GM19372 (cell line): ENCODE data around the gene ZBTB16.
"Not testable (repeated sequence)": the region's sequence is repeated elsewhere in the genome, so short reads cannot be mapped to it uniquely, and the experiment has no call there.

ENCODE experiments used
- ATAC-seq: cut with Tn5 transposase; IDR thresholded peaks from one replicate; pipeline ENCODE4 v1.9.1; 2021; ENCODE audit warnings: mild to moderate bottlenecking, low read depth, moderate library complexity; ENCODE audit not compliant: unreplicated experiment

ZBTB16 gene

DNA sequence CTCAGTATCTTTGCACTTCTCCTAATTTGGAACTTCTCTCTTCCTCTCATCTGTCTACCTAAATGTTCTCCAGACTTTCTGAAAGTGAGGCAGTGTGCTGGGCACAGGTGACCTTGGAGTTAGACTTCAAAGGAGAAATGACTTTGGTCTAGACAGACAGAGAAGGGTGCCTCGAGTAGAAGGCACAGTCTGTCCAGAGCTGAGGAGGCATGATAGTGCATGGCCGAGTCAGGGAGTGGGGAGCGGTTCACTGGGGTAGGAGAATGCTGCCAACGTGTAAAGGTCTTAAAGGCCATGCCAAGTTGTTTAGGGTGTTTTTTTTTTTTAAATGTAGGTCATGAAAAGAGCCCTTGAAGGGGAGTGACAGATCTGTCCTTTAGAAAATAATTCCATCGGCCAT, 17.3 kb upstream of the ZBTB16 start:
- no peak for ATAC-seq

DNA sequence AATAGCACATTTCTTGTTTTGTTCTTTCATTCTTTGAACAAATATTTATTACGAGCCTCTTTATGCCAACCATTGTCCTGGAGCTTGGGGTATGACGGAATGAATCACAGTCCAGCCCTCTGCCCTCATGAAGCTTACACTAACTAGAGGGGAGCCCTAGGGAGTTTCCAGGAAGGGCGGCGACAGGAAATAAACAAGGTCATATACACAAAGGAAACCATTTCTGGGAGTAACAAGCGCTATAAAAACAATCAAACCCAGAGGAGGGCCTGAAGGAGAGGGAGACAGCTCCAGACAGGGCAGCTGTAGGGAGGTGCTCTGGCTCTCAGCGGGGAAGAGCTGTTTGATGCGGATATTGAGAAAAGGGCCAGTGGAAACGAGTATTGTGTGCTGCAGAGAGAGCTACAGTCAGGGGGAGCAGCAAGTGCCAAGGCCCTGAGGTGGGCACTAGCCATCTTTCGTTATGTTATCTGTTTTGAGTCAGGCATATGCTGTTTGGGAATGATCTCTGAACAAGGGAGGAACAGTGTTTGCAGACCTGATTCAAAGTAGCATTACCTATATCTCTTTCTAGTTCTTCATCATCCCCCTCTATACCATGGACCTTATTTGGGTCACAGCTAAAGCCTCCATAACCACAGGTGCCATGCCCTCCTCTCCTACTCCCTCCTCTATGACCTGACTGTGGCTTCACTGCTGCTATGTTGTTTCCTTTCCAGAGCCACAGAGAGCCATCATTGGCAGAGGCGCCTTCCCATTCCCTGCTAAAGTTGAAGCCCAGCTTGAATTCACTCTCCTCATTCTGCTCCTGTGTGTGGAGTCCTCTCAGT, 15.3 kb upstream of the ZBTB16 start:
- no peak for ATAC-seq

DNA sequence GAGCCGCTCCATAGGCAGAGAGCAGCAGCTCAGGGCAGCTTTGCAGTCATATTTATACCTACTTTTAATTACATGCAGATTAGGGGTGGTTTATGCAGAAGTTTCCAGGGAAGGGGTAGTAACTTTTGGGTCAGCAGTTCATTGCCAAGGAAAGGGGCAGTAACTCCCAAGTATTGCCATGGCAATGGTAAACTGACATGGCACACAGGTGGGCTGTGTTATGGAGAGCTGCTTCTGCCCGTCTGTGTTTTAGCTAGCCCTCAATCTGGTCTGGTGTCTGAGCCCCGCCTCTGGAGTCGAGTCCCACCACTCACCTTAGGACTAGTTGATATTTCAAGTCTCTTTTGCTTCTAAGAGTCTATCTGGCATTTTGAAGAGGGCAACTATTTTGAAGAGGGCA, 12.2 kb upstream of the ZBTB16 start:
- no peak for ATAC-seq

DNA sequence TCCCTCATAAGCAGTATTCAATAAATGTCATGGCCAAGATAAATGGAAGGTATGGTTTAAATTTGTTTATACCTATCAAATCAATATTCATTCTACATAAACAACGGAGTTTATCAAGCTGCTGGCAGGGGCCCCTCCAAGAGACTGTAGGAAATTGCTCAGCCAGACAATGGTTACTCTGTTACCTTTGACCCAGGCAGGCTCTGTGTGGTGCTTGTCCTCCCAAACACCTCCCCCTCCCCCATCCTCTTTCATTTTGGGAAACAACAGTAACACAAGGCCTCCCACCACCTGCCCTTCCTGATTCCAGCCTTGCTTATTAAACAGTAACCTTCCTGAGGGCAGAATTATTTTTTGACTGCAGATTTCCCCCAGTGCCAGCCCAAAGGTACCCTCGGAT, 10.5 kb upstream of the ZBTB16 start:
- ATAC-seq = no peak

DNA sequence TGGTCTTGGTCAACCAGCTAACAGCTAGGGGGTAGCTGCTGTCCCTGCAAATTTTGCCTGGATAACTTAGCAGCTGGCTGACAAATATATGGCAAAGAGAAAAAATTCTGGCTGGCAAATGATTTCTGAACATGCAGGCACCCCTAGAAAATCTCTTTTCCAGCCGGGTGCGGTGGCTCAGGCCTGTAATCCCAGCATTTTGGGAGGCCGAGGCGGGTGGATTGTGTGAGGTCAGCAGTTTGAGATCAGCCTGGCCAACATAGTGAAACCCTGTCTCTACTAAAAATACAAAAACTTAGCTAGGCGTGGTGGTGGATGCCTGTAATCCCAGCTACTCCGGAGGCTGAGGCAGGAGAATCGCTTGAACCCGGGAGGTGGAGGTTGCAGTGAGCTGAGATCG, 9.7 kb upstream of the ZBTB16 start:
- ATAC-seq = not testable (repeated sequence)

DNA sequence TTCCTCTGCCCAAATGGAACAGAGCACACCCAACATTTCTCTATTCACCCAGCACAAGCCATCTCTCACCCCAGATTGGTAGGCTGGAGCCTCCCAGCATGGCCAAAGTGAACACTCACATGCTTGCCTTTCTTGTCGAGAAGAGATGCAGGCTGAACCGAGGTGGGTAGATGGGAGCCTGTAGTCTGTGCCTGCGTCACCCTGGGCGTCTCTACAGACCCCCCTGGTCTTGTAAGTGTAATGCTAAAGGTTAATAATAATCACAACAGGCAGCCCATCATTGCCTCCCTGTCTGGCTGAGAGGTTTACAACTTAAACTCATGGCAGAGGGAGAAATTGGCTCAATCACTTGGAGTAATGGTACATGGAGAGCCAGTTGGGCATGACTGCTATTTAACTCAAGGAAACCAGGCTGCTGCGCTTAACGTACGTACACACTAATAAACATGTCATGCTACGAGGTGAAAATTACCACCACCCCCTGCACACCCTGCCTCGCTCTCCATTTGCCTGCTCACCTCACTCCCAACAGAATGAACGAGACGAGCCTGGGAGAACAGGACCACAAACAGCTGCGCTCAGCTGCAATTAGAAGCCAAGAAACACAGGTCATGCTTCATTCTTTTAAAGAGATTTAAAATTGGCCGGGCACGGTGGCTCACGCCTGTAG, 9.1 kb upstream of the ZBTB16 start:
- ATAC-seq = no peak

DNA sequence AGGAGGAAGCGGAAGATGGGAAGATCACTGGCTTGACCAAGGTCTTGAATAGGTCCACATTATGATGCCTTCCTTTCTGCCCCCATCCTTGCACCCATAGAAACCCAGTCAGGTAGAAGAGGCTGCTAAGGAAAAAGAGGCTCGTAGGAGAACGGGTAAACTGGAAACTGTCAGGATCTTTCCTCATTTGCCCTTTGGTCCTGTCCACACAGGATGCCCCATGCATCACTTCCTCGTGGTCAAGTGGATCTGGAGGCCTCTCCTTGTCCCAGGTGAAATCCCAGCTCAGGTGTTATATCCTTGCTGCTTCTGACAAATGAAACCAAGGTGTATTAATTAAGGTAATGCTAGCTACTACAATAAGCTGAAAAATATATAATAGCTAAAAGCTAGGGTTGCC, 8.0 kb upstream of the ZBTB16 start:
- no peak for ATAC-seq

DNA sequence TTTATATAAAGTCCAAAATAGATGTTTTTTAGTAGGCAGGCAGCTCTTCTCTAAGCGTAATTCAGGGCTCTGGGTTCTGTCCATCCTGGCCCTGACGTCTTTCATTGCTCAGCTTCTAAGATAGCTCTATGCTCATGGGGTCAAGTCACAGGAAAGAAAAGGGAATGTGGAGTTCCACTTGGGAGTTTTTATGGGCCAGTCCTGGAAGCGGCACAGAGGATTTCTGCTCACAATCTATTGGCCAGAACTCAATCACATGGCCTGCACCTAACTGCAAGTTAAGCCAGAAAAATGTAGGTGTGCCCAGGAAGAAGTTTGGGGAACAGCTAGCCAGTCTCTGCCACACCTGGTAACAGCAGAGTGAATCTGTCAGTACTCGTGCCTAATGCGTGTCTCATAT, 7.4 kb upstream of the ZBTB16 start:
- no peak for ATAC-seq

DNA sequence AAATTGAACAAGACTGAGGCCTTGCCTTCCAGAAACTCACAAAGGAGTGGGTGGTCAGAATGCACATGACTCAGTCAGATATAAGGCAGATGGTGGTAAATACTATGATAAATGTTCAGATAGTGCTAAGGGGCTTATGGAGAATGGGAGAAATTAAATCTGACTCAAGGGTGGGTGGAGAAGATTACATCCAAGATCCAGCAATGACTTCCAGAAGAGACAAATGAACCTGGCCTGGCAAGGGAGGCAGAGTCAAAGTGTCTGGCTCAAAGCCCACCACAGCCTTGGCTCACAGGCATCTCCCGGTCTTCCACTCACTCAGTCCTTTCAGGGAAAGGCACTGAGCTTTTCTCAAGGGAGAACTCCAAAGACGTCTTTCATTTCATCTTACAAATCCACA, 6.1 kb upstream of the ZBTB16 start:
- no peak for ATAC-seq

DNA sequence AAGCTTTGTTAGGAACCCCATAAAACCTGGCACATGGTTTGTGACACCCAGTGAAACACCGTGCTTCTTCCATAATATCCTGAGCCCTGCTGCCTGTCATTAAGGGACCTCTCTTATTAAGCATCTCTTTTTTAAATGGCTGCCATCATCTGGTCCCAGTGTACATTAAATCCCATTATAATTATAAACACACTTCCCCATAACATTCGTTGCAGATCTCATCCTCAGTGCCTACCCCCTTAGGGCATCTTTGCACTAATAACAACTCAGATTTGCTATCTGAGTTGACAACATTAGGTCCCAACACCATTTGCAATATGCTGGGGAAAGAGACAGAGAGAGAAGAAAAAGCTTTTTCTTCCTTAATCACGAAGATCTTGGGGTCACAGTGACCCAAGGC, 4.7 kb upstream of the ZBTB16 start:
- ATAC-seq = no peak

DNA sequence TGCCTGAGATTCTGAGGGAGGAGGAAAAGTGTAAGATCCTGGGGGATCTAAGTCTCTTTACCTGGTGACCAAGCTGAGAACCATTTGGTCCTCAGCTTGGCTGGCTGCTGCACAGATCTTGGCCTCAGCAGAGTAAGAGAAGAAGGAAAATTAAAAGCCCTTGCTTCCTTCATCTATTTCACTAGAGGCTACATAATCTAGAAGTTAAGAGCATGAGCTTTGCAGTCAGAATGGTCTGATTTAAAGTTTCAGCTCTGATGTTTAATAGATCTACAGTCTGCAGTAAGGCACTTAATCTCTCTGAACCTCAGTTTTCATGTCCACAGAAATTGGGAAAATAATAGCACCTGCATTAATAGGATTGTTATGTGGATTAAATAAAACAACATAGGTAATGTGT, 3.1 kb upstream of the ZBTB16 start:
- ATAC-seq = no peak

DNA sequence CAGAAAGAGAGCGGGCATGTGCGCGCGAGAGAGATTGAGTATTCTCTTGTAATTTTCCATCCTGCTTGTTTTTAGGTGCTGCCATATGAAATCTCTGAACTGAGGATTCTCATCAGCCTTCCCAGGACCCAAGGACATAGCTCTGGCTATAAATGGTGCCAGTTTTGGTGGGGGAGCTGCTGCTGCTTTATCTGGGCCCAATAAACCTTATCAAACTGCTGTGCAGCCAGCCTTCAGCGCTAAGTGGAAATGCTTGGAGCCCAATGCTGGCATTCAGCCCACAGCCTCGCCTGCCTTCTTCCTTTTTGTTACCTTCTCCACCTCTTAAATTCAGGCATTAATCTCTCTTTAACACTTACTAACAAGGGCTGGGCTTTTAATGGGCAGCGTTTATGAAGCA, 2.4 kb upstream of the ZBTB16 start:
- ATAC-seq = no peak

DNA sequence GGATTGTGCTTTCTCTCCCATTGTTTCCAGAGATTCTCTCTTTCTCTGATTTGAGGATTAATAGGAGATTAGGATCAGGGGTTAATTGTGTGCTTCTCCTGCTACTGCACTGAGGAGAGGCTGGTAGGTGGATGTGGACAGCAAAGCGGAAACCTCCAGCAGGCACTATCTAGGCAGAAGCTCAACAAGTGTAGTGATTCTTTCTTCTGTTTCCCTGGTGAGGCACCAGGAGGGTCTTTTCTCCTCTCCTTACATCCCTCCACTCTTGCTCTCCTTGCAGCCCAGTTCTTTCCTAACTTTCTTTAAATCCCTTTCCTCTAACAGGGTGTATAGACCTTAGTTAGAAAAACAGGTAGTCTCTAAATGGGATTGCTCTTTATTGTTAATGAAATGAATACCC, 1.9 kb upstream of the ZBTB16 start:
- ATAC-seq = no peak

DNA sequence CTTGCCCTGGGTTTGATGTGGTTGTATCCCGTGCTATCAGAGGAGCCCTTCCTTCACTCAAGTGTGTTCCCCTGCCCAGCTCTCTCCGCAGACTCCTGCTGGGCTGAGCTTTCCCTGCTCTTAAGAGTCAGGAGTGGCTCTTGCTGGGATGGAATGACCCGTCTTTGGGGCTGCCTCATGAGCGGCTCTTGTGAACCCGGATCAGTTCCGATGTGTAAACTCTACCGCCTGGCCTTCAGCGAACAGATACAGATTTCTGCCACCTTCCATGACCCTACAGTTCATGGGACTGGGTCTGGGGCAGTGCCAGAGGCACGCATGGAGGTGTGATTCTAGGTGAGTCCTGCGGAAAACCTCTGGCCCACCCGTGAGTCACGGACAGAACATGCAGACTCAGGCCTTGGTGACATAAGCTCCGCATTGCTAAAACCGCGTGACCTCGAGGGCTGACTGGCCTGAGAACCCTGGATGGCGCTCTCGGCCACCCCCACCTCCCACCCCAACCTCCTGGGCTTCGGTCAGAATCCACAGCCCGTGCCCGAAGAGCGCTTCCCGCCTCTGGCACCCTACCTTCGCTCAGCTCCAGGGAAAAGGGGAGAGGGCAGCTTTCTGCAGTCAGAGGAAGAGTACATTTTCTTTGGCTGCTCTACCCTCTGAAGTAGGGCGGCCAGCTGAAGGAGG, 1.3 kb upstream of the ZBTB16 start:
- ATAC-seq = no peak

DNA sequence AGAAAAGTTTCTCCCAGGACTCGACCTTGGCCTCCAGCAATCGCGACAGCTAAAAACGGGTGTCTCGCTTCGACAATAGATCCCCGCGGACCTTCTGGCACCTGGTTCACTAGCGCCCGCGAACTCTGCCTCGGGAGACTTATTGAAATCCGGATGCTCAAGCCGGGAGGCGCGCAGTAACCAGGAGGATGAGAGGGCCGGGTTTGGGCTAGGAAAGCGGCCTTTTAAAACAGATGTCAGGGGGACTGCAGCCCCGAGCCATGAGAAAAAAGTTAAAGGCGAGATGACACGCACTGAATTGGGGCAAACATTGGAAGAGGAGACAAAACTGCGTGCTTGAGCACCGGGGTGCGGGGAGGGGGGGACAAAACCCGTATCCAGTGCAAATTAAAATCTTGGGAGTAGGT, 637 bp upstream of the ZBTB16 start:
- ATAC-seq = no peak

DNA sequence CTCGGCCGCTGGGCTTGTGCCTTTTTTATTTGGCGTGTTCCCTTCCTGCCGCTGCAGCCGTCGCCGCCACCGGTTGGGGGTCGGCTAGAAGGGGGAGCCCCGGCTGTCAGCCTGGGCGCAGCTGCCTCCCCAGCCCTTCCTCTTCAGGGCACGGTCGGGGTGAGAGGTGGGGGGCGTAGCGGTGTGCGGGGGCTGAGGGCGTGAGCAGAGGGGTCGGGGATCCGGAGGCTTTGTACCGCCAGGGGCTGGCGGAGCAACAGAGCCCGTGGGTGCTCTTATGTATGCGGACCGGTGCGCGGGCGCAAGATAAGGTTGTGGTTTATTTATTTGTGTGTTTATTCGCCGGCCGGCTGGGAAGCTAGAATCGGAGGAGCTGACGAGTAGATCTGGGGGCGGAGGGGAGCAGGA, 477 bp downstream of the ZBTB16 start:
- ATAC-seq = no peak

DNA sequence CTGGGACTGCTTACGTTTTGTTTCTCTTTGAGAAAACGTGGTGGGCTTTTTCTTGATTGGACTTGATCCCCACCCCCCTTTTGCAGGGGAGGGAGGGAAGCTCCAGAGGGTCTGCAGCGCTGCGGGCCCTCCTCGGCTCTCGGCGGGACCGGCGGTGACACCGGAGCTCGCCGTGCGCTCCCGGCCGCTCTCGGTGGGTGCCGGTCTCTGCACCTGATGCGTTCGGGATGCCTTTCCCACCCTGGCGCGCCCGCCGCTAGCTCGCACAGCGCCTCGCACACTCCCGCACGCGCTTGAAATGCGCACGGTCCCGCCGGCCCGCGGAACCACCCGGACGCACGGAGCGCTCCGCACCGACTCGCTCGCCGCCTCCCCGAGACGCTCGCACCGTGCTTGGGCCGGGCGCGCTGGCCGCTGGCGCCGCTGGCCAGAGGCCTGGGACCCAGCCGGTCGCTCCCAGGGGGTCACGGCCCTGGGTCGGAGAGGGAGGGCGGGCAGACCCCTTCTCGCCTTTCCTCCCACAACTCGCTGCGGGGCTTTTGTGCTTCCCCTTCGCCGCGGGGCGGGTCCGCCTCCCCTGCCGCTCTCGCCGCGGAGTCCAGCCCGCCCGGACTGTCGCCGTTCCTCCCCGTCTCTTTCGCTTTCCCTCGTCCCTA, 1.0 kb downstream of the ZBTB16 start:
- no peak for ATAC-seq

DNA sequence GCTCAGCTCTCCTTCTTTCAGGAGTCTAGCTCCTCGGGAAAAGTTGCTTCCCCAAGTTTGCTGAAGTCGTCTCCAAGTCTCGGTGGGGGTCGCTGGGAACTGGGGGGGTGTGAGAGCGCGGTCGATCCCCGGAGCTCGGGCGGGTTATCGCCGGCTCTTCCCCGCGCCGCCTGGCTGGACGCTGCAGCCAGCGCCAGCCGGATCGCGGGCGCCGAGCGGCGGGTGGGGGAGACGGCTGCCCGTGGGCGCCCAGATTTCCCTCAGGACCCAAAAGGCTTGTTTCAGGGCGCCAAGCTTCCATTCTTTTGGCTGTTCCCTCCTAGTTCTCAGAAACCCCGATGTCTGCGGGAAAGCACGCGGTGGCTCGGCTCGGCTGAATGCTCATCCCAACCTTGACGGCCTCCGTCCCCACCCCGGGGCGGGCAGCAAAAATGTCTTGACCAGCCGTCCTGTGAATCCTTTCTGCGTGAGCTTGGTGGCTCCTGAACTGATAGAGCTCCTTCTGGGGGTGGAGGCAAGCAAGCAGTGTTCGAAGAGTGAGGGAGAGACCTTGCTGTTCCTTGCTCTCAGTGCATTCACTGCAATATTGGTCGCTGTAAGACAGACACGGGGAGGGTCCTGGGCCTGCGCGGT, 1.7 kb downstream of the ZBTB16 start:
- no peak for ATAC-seq

DNA sequence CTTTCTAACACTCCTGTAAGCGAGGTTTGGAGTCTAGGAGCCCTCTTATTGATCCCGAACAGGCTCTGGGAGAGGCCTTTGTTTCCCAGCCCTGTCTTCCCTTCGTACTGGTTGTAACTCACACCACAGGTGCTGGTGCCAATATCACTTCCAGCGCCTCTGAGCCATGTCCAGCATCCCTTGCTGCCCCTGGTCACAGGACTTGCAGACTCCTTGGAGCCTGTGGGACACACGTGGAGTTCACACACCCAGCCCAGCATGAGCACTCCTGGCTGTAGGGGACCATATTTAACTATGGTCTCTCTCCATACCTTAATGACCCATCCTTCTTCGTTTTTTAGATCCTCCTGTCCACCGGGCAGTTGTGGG, 2.2 kb downstream of the ZBTB16 start:
- ATAC-seq = no peak

DNA sequence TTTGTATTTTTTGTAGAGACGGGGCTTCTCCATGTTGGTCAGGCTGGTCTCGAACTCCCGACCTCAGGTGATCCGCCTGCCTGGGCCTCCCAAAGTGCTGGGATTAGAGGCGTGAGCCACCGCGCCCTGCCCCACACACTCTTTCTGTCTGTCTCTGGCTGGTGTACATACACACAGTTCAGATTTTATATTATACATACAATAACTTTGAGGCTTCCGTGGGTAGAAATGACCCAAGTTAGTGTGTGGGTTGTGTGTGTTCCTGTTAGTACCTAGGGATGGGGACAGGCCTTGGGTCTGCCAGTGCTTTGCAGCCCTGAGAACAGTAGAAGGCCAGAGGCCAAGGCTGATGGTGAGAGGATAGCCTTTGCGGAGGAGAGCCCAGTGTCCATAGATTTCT, 2.8 kb downstream of the ZBTB16 start:
- no peak for ATAC-seq
